ENCODE data around the gene SLC44A1. TPM values are rescaled to one million over a fixed set of nuclear protein-coding genes. Genes with fewer than 3 reads are reported as not detected.
A peak's percentile ranks its signal among the peaks of the same experiment; 100 is the strongest.

SLC44A1 gene
- polyA plus RNA-seq, 1 of the 3 experiments (the other 2 are of a cell fraction), result 4.5 TPM

GRCh38 chr9:105242062-105242461, 2.4 kb upstream of the SLC44A1 start:
- DNase-seq, result no peak
- Histone ChIP-seq H3K4me1 (ENCODE audit: control insufficient read depth in 1 of 2, insufficient read depth in 2 of 2, low read depth in 1 of 2, low read length in 1 of 2) (peaks cover 3 to 11% of the 10 kb centered on the region in 2 experiments; a peak in 3 of 4 replicates), H3K9me2 (no peaks in the 10 kb centered on the region), H3K9me3 (no peaks in the 10 kb centered on the region), H3K9ac (no peak overlapping the region), H3F3A (replicated peaks; ENCODE audit: insufficient read depth) (peaks cover 18% of the 10 kb centered on the region), H2AFZ (ENCODE audit: low read depth) (no peak overlapping the region; the same call in 1 of the 2 replicates), H3K4me3 (ENCODE audit: low read depth in 2 of 2, low read length in 1 of 2) (no peak overlapping the region), H3K36me3 (replicated peaks in 1 of 2; ENCODE audit: control insufficient read depth in 1 of 2, insufficient read depth in 2 of 2, low read length in 1 of 2) (no peaks in the 10 kb centered on the region), H3K27me3 (ENCODE audit: insufficient read depth) (no peaks in the 10 kb centered on the region), H4K20me1 (ENCODE audit: insufficient read depth) (no peaks in the 10 kb centered on the region), H3K4me2 (no peak overlapping the region), H3K27ac (ENCODE audit: low read depth in 2 of 2, low read length in 1 of 2) (no peak overlapping the region; a peak in 1 of 4 replicates), H3K79me2 (ENCODE audit: insufficient read depth) (peaks cover 9% of the 10 kb centered on the region; the same call in 1 of the 2 replicates)
- POLR2A ChIA-PET, result no interaction called here
- TF ChIP-seq ELF1 (IDR thresholded peaks at IDR 0.05), result no peak
- no peak for TF ChIP-seq YY1 (IDR thresholded peaks at IDR 0.05; ENCODE audit: low read depth)
- no peak for TF ChIP-seq TCF12 (IDR thresholded peaks at IDR 0.05)
- no peak for TF ChIP-seq USF1 (IDR thresholded peaks at IDR 0.05; ENCODE audit: borderline replicate concordance, low read depth)
- TF ChIP-seq CTCF (IDR thresholded peaks at IDR 0.05), result no peak
- TF ChIP-seq EP300 (IDR thresholded peaks at IDR 0.05; ENCODE audit: borderline replicate concordance in 1 of 2, low read depth in 1 of 2, low read length in 1 of 2), result no peak
- no peak for TF ChIP-seq RAD21 (IDR thresholded peaks at IDR 0.05; ENCODE audit: low read length)
- TF ChIP-seq SIN3A (IDR thresholded peaks at IDR 0.05; ENCODE audit: borderline replicate concordance, low read depth, low read length), result no peak
- CTCF ChIA-PET, result interaction anchor here (1.1 to 1.6 kb wide), 3 partner anchors 32 to 173 kb away, joined by 3 to 4 read pairs (median 3); no protein-coding TSS in a partner anchor
- 88% methylated on average over 2 of the region's 2 CpGs for WGBS (ENCODE audit: low lambda C conversion rate)

- no peak for DNase-seq
- Histone ChIP-seq H3K9ac (no peak overlapping the region), H3K4me3 (ENCODE audit: low read depth in 2 of 2, low read length in 1 of 2) (no peak overlapping the region; a peak in 1 of 4 replicates), H3K4me2 (peak overlapping the region; percentile 45; the same call in 1 of the 2 replicates), H3K9me3 (no peaks in the 10 kb centered on the region), H3K36me3 (replicated peaks in 1 of 2; ENCODE audit: control insufficient read depth in 1 of 2, insufficient read depth in 2 of 2, low read length in 1 of 2) (no peaks in the 10 kb centered on the region), H2AFZ (ENCODE audit: low read depth) (peak overlapping the region; percentile 35; the same call in 1 of the 2 replicates), H3K27me3 (ENCODE audit: insufficient read depth) (no peaks in the 10 kb centered on the region), H4K20me1 (ENCODE audit: insufficient read depth) (no peaks in the 10 kb centered on the region), H3K9me2 (no peaks in the 10 kb centered on the region), H3K27ac (ENCODE audit: low read depth in 2 of 2, low read length in 1 of 2) (peak overlapping the region; percentile 22 to 66; a peak in 3 of 4 replicates), H3F3A (replicated peaks; ENCODE audit: insufficient read depth) (peaks cover 18% of the 10 kb centered on the region), H3K4me1 (ENCODE audit: control insufficient read depth in 1 of 2, insufficient read depth in 2 of 2, low read depth in 1 of 2, low read length in 1 of 2) (peaks cover 3 to 11% of the 10 kb centered on the region in 2 experiments; a peak in 3 of 4 replicates), H3K79me2 (ENCODE audit: insufficient read depth) (peaks cover 14% of the 10 kb centered on the region; the same call in 1 of the 2 replicates)
- 58% methylated on average over 4 of the region's 4 CpGs for WGBS (ENCODE audit: low lambda C conversion rate)
- TF ChIP-seq JUND (IDR thresholded peaks at IDR 0.05) (no peak), FOXJ3 (CRISPR knock-in tag; IDR thresholded peaks at IDR 0.05) (no peak), REST (IDR thresholded peaks at IDR 0.05; ENCODE audit: low read depth, low read length) (no peak), RXRA (IDR thresholded peaks at IDR 0.05; ENCODE audit: borderline replicate concordance, low read depth) (no peak), EZH2phosphoT487 (IDR thresholded peaks at IDR 0.05; ENCODE audit: borderline replicate concordance, low read depth) (no peak), ELF1 (IDR thresholded peaks at IDR 0.05) (no peak), USF2 (IDR thresholded peaks at IDR 0.05; ENCODE audit: borderline replicate concordance, low read depth, low read length) (no peak), GATA2 (CRISPR knock-in tag; IDR thresholded peaks at IDR 0.05) (no peak), TCF12 (IDR thresholded peaks at IDR 0.05) (no peak), EP300 (IDR thresholded peaks at IDR 0.05; ENCODE audit: borderline replicate concordance in 1 of 2, low read depth in 1 of 2, low read length in 1 of 2) (no peak), CTCF (IDR thresholded peaks at IDR 0.05) (no peak), NRF1 (IDR thresholded peaks at IDR 0.05; ENCODE audit: low read depth, low read length) (no peak), MEF2A (IDR thresholded peaks at IDR 0.05; ENCODE audit: borderline replicate concordance, low read depth) (no peak)
- CTCF ChIA-PET, result interaction anchor here (0.6 to 3.3 kb wide), 4 partner anchors 33 to 201 kb away, joined by 3 to 16 read pairs (median 4); no protein-coding TSS in a partner anchor
- POLR2A ChIA-PET, result no interaction called here
Observed at GRCh38 chr9:105242557-105242956, 1.9 kb upstream of the SLC44A1 start.
